Hippocampal formation (tissue), 2 donors: ENCODE results near the gene B3GNT7.
"Not testable (repeated sequence)": the region's sequence is repeated elsewhere in the genome, so short reads cannot be mapped to it uniquely, and the experiment has no call there.

Experiments used
- DNase-seq, 2 donors: peaks; one replicate each; lab custom pipeline; 2025; lab: John Stamatoyannopoulos, UW

Gene B3GNT7, protein sequence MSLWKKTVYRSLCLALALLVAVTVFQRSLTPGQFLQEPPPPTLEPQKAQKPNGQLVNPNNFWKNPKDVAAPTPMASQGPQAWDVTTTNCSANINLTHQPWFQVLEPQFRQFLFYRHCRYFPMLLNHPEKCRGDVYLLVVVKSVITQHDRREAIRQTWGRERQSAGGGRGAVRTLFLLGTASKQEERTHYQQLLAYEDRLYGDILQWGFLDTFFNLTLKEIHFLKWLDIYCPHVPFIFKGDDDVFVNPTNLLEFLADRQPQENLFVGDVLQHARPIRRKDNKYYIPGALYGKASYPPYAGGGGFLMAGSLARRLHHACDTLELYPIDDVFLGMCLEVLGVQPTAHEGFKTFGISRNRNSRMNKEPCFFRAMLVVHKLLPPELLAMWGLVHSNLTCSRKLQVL

DNA sequence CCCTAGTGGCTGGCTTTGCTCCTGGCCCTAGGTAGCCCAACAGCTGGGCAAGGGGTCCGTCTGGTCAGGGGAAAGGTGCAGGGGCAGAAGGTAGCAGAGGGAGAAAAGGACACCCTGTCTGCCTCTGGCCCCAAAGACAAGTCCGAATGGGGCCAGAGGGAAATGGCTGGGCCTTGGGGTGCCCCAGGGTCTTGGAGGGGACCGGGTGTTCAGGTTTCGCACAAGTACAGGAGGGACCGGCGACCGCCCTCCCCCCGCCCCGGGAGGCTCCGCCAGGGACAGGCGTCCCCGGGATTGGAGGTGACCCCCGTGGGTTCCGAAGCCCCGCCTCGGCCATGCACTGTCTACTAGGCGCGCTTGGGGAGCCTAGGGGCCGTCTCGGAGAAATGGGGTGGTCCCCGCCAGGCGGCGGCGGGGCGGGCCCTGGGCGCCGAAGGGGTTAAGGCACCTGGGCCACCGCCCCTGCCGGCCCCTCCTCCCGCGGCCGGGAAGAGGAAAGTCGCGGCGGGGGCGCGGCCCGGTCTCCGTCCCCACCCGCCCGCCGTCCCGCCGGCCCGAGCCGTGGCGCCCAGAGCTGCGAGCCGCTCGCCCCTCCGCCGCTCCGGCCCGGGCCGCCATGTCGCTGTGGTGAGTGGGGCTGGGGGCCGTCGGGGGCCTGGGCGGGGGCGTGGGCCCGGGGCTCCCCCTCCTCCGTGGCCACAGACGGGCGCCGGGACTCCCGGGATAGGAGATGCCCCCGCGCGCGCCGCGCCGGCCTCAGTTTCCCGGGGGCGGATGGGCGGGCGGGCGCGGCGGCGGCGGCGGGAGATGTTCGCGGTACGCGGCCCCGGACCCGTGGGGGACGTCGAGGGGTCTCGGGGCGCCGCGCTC is at the start of gene B3GNT7:
Gene B3GNT7, plus strand, starts transcription at position 523 of the 870 bp plus-strand sequence. Its CDS starts 94 bp downstream, at position 617.
- DNase-seq, result no peak

- no peak for DNase-seq
These were observed 48.4 kb upstream of the B3GNT7 start for GRCh38 chr2:231347081-231347480.

- no peak for DNase-seq
These were observed 47.9 kb upstream of the B3GNT7 start for GRCh38 chr2:231347638-231348037.

GRCh38 chr2:231348173-231348572 is 47.3 kb upstream of the B3GNT7 start:
- DNase-seq, result no peak

- peak; percentile 57 to 85 for DNase-seq
These were observed 46.7 kb upstream of the B3GNT7 start for GRCh38 chr2:231348704-231349373.

GRCh38 chr2:231349374-231349735 is 46.2 kb upstream of the B3GNT7 start:
- DNase-seq, result not testable (repeated sequence)

DNA sequence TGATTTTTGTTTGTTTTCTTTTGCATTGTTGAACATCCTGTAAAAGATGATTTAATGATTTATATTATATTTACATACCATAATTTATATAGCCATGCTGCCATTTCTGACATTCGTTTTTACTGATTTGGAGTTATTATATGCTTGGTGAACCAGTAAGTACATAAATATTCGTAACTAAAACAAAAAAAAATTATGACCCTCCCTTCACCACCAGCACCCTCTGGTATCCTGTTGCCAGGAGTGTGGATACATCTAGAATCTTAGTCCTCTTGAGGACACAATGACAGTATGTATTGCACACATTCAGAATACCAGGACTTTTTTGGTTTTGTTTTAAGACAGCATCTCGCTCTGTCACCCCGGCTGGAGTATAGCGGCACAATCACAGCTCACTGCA is 43.9 kb upstream of the B3GNT7 start:
- no peak for DNase-seq

DNA sequence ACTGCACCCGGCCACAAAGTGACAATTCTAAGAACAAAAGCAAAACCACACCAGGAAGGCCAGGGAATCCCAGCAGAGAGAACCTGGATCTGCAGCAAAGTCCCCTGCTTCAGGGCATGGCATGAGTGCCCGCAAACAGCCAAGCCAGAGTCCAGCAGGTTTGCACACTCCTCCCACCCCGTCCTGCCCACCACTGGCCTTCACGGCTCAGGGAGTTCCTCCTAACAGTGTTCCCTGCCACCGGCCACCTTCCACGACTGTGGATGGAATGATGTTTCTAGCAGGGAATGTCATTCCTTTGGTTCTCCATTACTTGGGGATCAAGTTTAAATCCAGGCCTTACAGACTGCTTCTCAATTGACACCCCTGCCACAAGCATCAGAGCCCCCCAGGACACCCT is 42.0 kb upstream of the B3GNT7 start:
- DNase-seq, result no peak

DNA sequence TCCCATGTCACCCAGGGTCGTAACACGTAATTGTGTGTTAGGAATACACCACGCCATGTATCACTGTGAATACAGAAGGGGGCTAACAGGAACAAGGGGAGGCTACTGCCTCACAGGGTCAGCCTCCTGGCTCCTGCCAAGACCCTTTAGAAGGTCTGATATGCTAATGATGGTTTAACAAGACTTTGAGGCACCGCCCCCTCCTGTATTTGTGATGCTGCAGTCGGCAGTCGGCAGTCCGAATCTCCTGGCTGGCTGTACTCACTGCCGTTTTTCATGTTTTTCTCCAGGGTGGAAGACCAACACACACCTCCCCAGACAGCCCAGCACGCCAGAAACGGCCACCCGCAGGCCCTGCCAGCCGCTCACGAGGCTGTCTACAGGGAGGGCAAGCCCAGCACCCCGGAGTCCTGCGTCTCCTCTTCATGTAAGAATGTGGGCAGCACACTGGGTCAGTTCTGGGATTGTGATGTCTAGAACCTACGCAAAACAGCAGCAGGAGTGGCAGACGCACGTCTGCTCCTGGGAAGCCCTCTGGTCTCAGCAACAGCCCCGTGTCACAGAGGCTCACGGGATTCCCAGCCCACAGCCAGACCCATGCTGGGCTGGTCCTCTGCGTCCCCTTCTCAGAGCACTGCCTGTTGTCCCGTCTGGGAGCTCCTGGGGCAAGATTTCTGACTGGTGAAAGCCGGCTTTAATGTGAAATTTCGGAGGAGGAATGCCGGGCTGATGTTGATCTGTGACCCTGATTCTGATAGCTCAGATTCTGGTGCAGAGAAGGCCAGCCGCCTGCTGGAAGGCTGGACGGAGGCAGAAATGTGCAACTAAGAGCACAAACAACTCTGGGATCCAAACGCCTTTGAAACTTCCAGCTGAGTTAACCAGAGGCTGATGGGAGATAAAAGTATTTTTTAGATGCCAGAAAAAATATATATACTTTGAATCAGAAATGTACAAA is 39.7 kb upstream of the B3GNT7 start:
- DNase-seq, result no peak

DNA sequence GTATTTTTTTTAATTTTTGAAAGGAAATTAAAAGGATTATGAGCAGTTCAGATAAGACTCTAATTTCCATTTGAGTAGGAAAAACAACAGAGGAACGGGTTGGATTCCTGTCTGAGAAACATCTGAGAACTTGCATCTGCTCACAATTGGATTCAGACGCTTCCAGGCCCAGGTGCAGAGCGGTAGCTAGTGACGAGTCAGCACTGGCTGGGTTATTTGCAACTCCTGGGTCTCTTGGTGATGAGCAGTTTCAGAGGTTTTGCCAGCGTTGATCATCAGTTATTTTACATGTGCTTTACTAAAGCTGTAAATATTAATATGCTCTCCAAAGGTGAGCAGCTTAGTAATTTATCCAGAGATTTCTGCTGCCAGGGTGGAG is 39.1 kb upstream of the B3GNT7 start:
- no peak for DNase-seq

- no peak for DNase-seq
These were observed 38.5 kb upstream of the B3GNT7 start for GRCh38 chr2:231357048-231357447.

- DNase-seq, result no peak
These were observed 37.6 kb upstream of the B3GNT7 start for GRCh38 chr2:231357931-231358330.

- no peak for DNase-seq
These were observed 36.1 kb upstream of the B3GNT7 start for GRCh38 chr2:231359441-231359840.

- DNase-seq, result no peak
These were observed 35.6 kb upstream of the B3GNT7 start for GRCh38 chr2:231359948-231360347.

DNA sequence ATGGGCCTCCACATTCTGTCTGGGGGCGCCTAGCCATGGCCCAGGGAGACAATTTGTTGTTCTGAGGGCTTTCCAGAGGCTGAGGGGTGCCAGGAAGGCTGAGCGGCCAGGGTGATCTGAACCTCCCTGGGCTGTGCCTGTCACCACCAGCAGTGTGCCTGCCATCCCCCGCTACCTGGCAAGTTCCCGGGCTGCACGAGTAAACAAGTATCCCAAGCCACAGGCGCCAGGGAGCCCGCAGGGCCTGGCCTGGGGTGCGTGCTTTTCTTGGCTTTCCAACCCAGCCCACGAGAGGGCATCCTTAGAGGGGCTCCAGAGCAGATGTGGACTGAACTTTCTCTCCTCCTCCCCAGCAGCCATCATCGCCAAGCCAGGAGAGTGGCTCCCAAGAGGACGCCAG is 35.1 kb upstream of the B3GNT7 start:
- no peak for DNase-seq

DNA sequence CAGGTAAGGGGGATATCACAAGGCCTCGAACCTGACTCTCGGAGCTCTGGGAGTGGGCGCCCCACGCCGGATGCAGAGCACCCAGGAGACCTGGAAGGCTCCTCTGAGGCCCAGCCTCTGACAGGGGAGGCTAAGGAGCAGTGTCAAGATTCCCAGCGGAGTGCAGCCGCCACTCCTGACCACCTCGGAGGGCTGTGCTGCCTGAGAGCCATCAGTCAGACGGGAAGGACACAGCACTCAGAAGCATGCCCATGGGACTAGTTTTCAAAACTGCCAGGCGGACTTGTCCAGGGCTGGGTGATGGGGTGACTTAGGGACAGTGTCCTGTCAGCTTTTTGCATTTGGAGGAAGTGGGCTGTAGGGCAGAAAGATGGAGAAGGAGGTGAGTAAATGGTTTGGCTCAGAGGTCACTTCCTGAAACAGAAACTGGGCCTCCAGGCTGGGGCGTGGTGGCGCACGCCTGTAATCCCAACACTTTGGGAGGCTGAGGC is 34.6 kb upstream of the B3GNT7 start:
- DNase-seq, result no peak

DNA sequence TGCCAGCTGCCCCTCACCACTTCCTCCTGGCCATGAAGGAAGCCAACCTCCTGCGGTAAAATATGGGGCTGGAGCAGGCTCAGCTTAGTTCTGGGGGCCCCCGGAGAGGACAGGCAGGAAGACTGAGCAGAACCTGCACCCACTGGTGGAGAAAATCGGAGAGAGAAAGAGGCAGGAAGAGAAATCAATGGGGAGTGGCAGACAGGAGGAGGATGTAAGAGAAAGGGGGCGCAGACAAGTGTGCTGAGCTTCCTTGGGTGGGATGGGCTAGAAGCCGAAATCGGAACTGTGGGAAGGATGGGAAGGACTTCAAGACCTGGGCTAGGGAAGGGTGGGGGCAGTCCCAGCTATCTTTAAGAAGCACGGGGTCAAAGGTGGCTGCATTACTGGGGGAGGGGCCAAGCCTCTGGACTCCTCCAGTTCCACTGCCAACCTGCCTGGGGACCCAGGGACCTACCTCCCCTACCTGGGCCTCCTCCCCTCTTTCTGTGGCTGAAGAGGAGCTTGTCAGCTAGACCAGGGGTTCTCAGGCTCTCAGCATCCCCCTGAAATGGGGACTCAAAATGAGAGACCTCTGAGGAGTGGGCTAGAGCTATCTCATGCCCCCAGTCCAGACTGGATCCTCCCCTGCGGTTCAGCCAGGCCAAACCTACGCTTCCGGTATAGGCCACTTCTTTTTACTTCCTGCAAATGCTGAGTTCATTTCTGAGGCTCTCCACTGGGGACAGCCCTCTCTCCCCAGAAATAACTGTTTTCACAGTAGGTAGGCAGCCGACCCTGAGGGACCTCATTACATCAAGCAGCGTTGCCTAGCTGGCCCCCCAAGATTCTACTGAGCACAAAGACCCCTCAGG is 33.6 kb upstream of the B3GNT7 start:
- DNase-seq, result no peak

DNA sequence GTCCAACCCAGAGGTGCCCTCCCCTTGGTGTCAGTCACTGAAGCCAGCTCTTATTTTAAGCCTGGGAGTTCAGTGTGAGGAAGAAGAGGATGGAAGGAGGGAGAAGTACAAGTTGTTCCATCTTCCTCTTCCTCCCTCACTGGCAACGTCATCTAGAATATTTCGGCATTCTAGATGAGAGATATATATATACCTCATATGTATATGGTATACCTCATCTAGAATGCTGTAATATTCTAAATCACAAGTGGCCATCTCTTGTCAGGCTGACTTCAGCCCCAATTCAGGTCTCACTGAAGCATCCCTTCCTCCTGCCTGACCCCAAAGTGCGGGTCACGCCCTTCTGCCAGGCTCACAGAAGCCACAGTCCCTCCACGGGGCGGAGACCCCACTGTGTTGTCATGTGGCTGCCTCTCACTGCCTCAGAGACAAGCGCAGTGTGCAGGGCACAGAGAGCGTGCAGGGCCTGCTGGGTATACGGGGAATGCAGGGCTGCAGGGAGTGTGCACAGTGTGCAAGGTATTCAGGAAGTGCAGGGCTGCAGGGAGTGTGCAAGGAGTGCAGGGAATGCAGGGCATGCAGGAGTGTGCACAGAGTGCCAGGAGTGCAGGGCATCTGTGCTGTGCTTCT is 32.8 kb upstream of the B3GNT7 start:
- no peak for DNase-seq

GRCh38 chr2:231364061-231364460 is 31.4 kb upstream of the B3GNT7 start:
- no peak for DNase-seq
